ENCODE results near the gene MSI2. TPM values are rescaled to one million over a fixed set of nuclear protein-coding genes. Genes with fewer than 3 reads are reported as not detected.
"Not testable (repeated sequence)": the region's sequence is repeated elsewhere in the genome, so short reads cannot be mapped to it uniquely, and the experiment has no call there.

Gene MSI2
- total RNA-seq, 1 donor from 2014 or later, result 26.6 TPM

DNA sequence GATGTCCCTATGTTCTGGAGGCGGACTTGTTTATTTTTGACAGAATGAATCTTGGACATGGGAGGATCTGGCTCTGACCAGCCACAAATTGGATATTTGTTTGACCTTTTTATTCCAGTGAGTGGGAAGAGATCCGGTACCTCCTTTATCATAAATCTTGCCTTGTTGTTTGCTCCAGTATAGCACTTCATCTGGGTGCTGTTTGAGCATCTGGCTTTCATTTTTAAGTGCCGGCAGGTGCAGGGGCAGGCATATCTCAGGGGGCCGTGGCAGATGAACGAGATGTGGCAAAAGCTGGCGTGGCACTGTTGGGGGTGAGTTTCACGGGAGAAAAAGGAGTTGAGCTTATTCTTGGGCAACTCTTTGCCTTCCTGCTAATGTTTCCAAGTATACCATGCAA lies 37.8 kb downstream of the MSI2 start:
- no peak overlapping the region for H3K4me3 ChIP-seq (ENCODE audit: low read depth, low read length)
- DNase-seq (ENCODE audit: low read depth), result no peak
- TF ChIP-seq, protein P1, sequence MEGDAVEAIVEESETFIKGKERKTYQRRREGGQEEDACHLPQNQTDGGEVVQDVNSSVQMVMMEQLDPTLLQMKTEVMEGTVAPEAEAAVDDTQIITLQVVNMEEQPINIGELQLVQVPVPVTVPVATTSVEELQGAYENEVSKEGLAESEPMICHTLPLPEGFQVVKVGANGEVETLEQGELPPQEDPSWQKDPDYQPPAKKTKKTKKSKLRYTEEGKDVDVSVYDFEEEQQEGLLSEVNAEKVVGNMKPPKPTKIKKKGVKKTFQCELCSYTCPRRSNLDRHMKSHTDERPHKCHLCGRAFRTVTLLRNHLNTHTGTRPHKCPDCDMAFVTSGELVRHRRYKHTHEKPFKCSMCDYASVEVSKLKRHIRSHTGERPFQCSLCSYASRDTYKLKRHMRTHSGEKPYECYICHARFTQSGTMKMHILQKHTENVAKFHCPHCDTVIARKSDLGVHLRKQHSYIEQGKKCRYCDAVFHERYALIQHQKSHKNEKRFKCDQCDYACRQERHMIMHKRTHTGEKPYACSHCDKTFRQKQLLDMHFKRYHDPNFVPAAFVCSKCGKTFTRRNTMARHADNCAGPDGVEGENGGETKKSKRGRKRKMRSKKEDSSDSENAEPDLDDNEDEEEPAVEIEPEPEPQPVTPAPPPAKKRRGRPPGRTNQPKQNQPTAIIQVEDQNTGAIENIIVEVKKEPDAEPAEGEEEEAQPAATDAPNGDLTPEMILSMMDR (conservative IDR thresholded peaks at IDR 0.05; ENCODE audit: low read depth, low read length), result no peak

DNA sequence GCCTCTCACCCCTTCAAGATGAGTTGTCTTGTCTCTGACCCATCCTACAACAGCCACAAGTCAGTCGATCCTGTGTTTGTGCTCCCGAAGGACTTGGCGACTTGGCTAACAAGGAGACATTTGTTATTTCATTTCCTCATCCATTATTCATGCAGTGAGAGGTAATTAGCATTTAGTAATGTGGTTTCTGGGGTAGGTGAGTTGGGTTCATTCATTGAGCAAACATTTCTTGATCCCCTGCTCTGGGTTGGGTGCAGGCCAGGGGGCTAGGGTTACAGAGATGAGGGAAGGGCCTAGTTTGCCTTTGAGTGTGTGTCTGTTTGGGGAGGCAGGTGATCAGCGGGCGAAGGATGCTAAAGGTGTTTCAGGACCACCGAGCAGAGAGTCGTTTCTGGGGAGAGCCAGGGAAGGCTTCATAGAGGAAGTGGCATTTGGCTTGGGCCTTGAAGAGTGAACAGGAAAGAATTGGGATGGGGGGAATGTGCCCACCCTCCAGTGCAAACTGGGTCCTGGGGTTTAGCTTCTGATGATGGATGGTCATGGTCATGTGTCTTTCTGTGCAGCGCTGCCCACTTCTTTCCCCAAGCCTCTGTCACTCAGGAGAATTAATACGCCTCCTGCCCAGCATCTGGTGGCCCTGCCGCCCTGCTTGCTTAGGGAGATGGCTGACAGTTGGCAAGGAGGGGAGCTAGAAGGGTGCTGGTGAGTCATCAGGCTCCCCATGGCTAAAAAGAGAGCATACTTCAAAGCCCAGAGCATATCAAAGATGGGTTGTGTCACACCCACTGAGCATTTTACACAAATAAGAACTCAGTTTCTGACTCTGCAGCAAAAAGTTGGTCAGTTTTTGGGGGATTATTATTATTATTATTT lies 38.5 kb downstream of the MSI2 start:
- TF ChIP-seq, protein P1 (conservative IDR thresholded peaks at IDR 0.05; ENCODE audit: low read depth, low read length), result no peak
- DNase-seq (ENCODE audit: low read depth), result no peak
- H3K4me3 ChIP-seq (ENCODE audit: low read depth, low read length), result no peak overlapping the region

DNA sequence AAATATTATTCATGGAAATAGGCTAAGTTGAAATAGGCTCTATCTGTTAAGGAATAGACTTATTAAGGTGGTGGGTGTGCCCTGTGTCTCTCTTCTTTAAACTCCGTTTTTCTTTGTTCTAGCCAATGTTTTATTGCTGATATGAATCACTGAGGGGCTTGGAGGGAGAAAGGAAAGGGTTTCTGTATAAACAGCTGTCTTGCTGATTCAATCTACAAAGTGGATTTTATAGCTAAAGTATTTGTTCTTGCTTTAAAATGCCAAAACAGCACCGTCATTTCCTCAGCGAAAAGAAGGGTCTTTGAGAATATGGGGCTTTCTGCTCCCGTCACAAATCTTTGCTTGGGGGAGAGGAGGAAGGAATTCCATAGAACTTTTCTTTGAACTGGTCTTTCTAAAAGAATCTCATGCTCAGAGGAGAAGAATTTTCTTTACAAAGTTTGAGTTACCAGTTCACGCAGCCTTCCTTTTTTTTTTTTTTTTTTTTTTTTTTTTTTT lies 39.3 kb downstream of the MSI2 start:
- TF ChIP-seq, protein P1 (conservative IDR thresholded peaks at IDR 0.05; ENCODE audit: low read depth, low read length), result no peak
- no peak for DNase-seq (ENCODE audit: low read depth)
- H3K4me3 ChIP-seq (ENCODE audit: low read depth, low read length), result no peak overlapping the region

DNA sequence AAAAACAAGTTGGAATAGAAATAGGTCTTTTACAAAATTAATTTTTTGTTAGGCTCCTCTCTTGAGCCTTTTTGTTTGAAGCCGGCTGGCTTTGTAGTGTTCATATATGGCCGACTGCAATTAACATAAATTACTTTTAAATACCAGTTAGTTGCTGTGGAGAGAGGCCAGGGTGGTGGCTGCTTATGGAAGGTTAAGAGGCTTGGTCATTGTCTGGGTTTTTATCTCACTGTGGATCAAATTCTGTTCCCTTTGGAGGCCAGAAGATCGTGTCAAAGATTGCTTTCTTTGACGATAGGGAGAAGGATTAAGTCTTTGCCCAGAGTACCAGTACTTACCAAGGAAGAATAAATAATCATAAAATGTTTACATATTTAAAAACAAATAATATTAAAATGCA lies 39.9 kb downstream of the MSI2 start:
- no peak overlapping the region for H3K4me3 ChIP-seq (ENCODE audit: low read depth, low read length)

DNA sequence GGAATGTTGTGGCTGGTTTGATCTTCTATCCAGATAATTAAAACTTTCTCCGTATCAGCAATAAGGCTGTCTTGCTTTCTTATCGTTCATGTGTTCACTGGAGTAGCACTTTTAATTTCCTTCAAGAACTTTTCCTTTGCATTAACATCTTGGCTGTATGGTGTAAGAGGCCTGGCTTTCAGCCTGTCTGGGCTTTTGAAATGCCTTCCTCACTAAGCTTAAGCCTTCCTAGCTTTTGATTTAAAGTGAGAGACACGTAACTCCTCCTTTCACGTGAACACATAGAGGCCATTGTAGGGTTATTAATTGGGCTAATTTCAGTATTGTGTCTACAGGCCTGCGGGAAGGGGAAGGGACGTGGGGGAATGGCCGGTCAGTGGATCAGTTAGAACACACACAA lies 42.9 kb downstream of the MSI2 start:
- TF ChIP-seq, protein P1 (conservative IDR thresholded peaks at IDR 0.05; ENCODE audit: low read depth, low read length), result no peak
- H3K4me3 ChIP-seq (ENCODE audit: low read depth, low read length), result no peak overlapping the region
- no peak for DNase-seq (ENCODE audit: low read depth)

More for the DNA sequence above, 39.9 kb downstream of the MSI2 start:
- TF ChIP-seq, protein P1 (conservative IDR thresholded peaks at IDR 0.05; ENCODE audit: low read depth, low read length), result no peak
- no peak for DNase-seq (ENCODE audit: low read depth)

DNA sequence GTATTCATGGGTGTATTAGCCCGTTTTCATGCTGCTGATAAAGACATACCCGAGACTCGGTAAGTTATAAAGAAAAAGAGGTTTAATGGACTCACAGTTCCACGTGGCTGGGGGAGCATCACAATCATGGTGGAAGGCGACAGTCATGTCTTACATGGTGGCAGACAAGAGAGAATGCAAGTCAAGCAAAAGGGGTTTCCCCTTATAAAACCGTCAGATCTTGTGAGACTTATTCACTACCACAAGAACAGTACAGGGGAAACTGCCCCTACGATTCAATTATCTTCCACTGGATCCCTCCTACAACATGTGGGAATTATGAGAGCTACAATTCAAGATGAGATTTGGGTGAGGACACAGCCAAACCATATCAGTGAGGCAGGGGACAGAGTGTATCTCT lies 44.3 kb downstream of the MSI2 start:
- not testable (repeated sequence) for DNase-seq (ENCODE audit: low read depth); H3K4me3 ChIP-seq (ENCODE audit: low read depth, low read length)

DNA sequence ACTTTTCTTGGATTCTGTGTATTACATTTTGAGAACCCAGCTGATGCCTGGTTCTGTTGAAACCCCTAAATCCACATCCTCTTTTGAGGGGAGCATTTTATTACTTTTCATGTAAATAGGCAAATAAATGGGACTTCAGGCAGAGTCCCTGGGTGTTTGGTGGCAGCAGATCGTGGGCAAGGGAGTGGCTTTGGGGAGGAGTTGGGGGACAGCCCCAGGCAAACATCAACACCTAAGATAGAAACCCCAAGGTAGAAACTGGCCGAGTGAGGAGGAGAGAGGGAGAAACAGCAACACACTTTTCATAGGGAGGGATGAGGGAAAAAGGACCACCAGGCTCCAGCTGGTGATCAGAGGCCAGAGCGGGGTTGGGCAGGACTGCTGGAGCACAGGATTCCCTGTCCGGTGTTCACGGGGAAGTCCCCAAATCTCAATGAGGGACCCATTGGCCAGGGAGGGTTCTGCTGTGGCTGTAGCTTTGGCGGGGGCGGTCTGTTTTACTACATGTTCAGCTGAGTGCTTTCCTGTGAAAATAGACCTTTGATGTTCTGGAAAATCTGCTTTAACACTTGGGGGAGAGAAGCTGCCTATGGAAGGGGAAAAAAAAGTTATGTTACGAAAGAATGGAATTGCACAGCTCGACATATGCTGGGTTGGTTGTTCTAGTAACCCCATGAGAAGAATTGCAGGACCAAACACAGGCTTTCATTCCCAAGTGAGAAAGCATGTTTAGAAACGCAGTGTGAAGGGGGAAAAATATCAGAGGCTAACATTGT lies 46.6 kb downstream of the MSI2 start:
- DNase-seq (ENCODE audit: low read depth), result no peak
- H3K4me3 ChIP-seq (ENCODE audit: low read depth, low read length), result no peak overlapping the region
- TF ChIP-seq, protein P1 (conservative IDR thresholded peaks at IDR 0.05; ENCODE audit: low read depth, low read length), result no peak
